T-cell (primary cell): ENCODE measurements around the gene TNFSF9. TPM values are rescaled to one million over a fixed set of nuclear protein-coding genes. Genes with fewer than 3 reads are reported as not detected.

Experiments
- ATAC-seq, 4 experiments: fragments of 200-7000 bp in 3 of 4; fragments of 150-1000 bp in 1 of 4; cut with Tn5 transposase; replicated peaks in 1 of 4; 1 replicate in 3 of 4; 2 replicates in 1 of 4; pipeline ENCODE4 v1.10.0; 2021; ENCODE audit warnings: moderate library complexity in 3 of 4, mild to moderate bottlenecking in 2 of 4, moderate number of reproducible peaks in 1 of 4
- CTCF ChIA-PET, 2 donors: fragments of 300-600 bp; sonication (Branson Sonifier 250); formaldehyde crosslinking; loops; one replicate each; lab custom pipeline; 2022; ENCODE audit warnings: antibody characterized with exemption in 2 of 2; lab: Charles Lee
- POLR2A ChIA-PET, 2 donors: fragments of 300-600 bp; sonication (Branson Sonifier 250); formaldehyde crosslinking; loops; one replicate each; lab custom pipeline; 2022; ENCODE audit warnings: antibody characterized with exemption in 2 of 2; lab: Charles Lee
- DNase-seq, 35 experiments: peaks; one replicate each; pipeline versions ENCODE4 v3.0.0 to v3.0.0-alpha.2; 2013 to 2023
- H3K27ac ChIP-seq: one replicate; pipeline ENCODE4 v1.5.1; 2013; ENCODE audit warnings: low read length
- H3K27me3 ChIP-seq, 2 experiments: replicated peaks in 1 of 2; 1 replicate in 1 of 2; 2 replicates in 1 of 2; pipeline versions ENCODE4 v1.6.1 to v1.7.0; 2013; ENCODE audit warnings: low read length in 1 of 2, mixed read lengths in 1 of 2; ENCODE audit not compliant: control insufficient read depth in 2 of 2, insufficient read depth in 2 of 2; ENCODE audit errors: extremely low read depth in 1 of 2
- H3K36me3 ChIP-seq, 2 donors: 1 replicate in 1 of 2; 2 replicates in 1 of 2; pipeline versions ENCODE4 v1.6.1 to v1.7.0; 2013; ENCODE audit warnings: low read length in 1 of 2; ENCODE audit not compliant: control insufficient read depth in 2 of 2, insufficient read depth in 1 of 2; ENCODE audit errors: extremely low read depth in 1 of 2
- H3K4me1 ChIP-seq, 2 experiments: 1 replicate in 1 of 2; 2 replicates in 1 of 2; pipeline versions ENCODE4 v1.6.1 to v1.7.0; 2013; ENCODE audit warnings: low read length in 2 of 2, mixed read lengths in 1 of 2; ENCODE audit not compliant: insufficient read depth in 2 of 2, control insufficient read depth in 1 of 2; ENCODE audit errors: extremely low read depth in 1 of 2
- H3K4me3 ChIP-seq, 2 donors: 1 replicate in 1 of 2; 2 replicates in 1 of 2; pipeline versions ENCODE4 v1.5.1 to v1.7.0; 2013; ENCODE audit warnings: mild to moderate bottlenecking in 2 of 2, low read length in 1 of 2, moderate library complexity in 1 of 2; ENCODE audit not compliant: control insufficient read depth in 1 of 2; ENCODE audit errors: extremely low read depth in 1 of 2
- H3K9me3 ChIP-seq: 2 replicates; pipeline ENCODE4 v1.7.0; 2013
- H3K27ac Mint-ChIP-seq, 2 donors: one replicate each; pipeline ENCODE4 v1.8.0; 2020 to 2021; ENCODE audit warnings: mild to moderate bottlenecking in 2 of 2, mixed read lengths in 2 of 2
- H3K27me3 Mint-ChIP-seq, 2 donors: one replicate each; pipeline ENCODE4 v1.8.0; 2021 to 2022; ENCODE audit warnings: mixed read lengths in 2 of 2
- H3K36me3 Mint-ChIP-seq: one replicate; pipeline ENCODE4 v1.8.0; 2021; ENCODE audit warnings: mixed read lengths
- H3K4me1 Mint-ChIP-seq, 3 donors: one replicate each; pipeline ENCODE4 v1.8.0; 2020 to 2022; ENCODE audit warnings: mixed read lengths in 3 of 3, mild to moderate bottlenecking in 1 of 3
- H3K4me3 Mint-ChIP-seq, 3 donors: one replicate each; pipeline ENCODE4 v1.8.0; 2020 to 2022; ENCODE audit warnings: mild to moderate bottlenecking in 3 of 3, mixed read lengths in 3 of 3, moderate library complexity in 3 of 3
- H3K9me3 Mint-ChIP-seq, 3 donors: one replicate each; pipeline ENCODE4 v1.8.0; 2020 to 2022; ENCODE audit warnings: mixed read lengths in 3 of 3
- WGBS: methylation state at CpG from one replicate; pipeline ENCODE4 v1.1.5; 2013; ENCODE audit warnings: missing lambda C conversion rate; ENCODE audit not compliant: insufficient coverage; 5-methylcytosine and 5-hydroxymethylcytosine counted together
- total RNA-seq, 35 experiments: library from RNA in 6 of 35; stranded (reverse) in 6 of 35; fragments of 120-200 nt in 1 of 35; gene quantifications; one replicate each; pipeline versions ENCODE4 v1.2.1 to v1.2.4 and lab custom pipeline; 2013 to 2026

TNFSF9 gene
- total RNA-seq, 5 donors from 2014 or later (not counting 1 experiment from before 2014, with no cell fraction given), result 1.3 to 6.0 (median 1.6) TPM

GRCh38 chr19:6529937-6530385, 865 bp upstream of the TNFSF9 start:
- CTCF ChIA-PET, result no interaction called here

GRCh38 chr19:6531163-6531955, 533 bp downstream of the TNFSF9 start:
- ATAC-seq, result peak in 3 of 4 experiments; percentile 6 to 76 (median 10)
- no peaks in the 10 kb centered on the region for H3K36me3 ChIP-seq
- Mint-ChIP-seq H3K36me3 (no peaks in the 10 kb centered on the region), H3K27ac (no peak overlapping the region), H3K9me3 (no peaks in the 10 kb centered on the region), H3K4me1 (peaks cover 34 to 54% (median 46%) of the 10 kb centered on the region in 3 donors), H3K4me3 (peak overlapping the region; percentile 67 to 88 (median 74)), H3K27me3 (peaks cover 19 to 35% of the 10 kb centered on the region in 2 donors)
- peaks cover 0 to 33% of the 10 kb centered on the region in 2 experiments for H3K27me3 ChIP-seq
- ChIA-PET CTCF (interaction anchor here (0.7 to 1.0 kb wide), 3 partner anchors 130 to 357 kb away, joined by 3 read pairs; no protein-coding TSS in a partner anchor), POLR2A (no interaction called here)
- H3K4me3 ChIP-seq, result peak overlapping the region; percentile 58 to 66
- peak in 2 of 35 experiments; percentile 23 to 25 for DNase-seq
- no peaks in the 10 kb centered on the region for H3K9me3 ChIP-seq
- 6% methylated on average over 42 of the region's 57 CpGs for WGBS
- peaks cover 14 to 47% of the 10 kb centered on the region in 2 experiments for H3K4me1 ChIP-seq
- no peak overlapping the region for H3K27ac ChIP-seq

More at GRCh38 chr19:6529937-6530385, 865 bp upstream of the TNFSF9 start:
- POLR2A ChIA-PET, result no interaction called here
- H3K4me3 ChIP-seq, result no peak overlapping the region
- Mint-ChIP-seq H3K27me3 (peaks cover 19 to 26% of the 10 kb centered on the region in 2 donors), H3K27ac (peak overlapping the region; percentile 1 to 9), H3K4me3 (peak overlapping the region; percentile 74 to 88 (median 74)), H3K4me1 (peaks cover 23 to 46% (median 35%) of the 10 kb centered on the region in 3 donors), H3K9me3 (no peaks in the 10 kb centered on the region), H3K36me3 (no peaks in the 10 kb centered on the region)
- H3K27me3 ChIP-seq, result peaks cover 0 to 33% of the 10 kb centered on the region in 2 experiments
- H3K36me3 ChIP-seq, result no peaks in the 10 kb centered on the region
- WGBS, result 80% methylated on average over 2 of the region's 2 CpGs
- H3K27ac ChIP-seq, result no peak overlapping the region
- H3K4me1 ChIP-seq, result peaks cover 12 to 37% of the 10 kb centered on the region in 2 experiments
- ATAC-seq, result no peak
- no peaks in the 10 kb centered on the region for H3K9me3 ChIP-seq
- no peak for DNase-seq

- H3K4me1 ChIP-seq, result peaks cover 17 to 53% of the 10 kb centered on the region in 2 experiments
- Mint-ChIP-seq H3K27ac (peak overlapping the region in 1 of 2 donors; percentile 25), H3K36me3 (no peaks in the 10 kb centered on the region), H3K4me3 (peak overlapping the region; percentile 67 to 88 (median 67)), H3K4me1 (peaks cover 39 to 59% (median 52%) of the 10 kb centered on the region in 3 donors), H3K27me3 (peaks cover 19 to 35% of the 10 kb centered on the region in 2 donors), H3K9me3 (no peaks in the 10 kb centered on the region)
- CTCF ChIA-PET, result no interaction called here
- DNase-seq (no peak), ATAC-seq (no peak)
- H3K27ac ChIP-seq, result no peak overlapping the region
- H3K9me3 ChIP-seq, result no peaks in the 10 kb centered on the region
- no peaks in the 10 kb centered on the region for H3K36me3 ChIP-seq
- WGBS, result 55% methylated on average over 2 of the region's 5 CpGs
- peak overlapping the region in 1 of 2 donors; percentile 58 for H3K4me3 ChIP-seq
- H3K27me3 ChIP-seq, result peaks cover 0 to 33% of the 10 kb centered on the region in 2 experiments
- POLR2A ChIA-PET, result no interaction called here
Measured at GRCh38 chr19:6531956-6532243, 1.1 kb downstream of the TNFSF9 start.

- WGBS, result 24% methylated on average over 21 of the region's 31 CpGs
- no peaks in the 10 kb centered on the region for H3K9me3 Mint-ChIP-seq
Measured at GRCh38 chr19:6532244-6532999, 1.6 kb downstream of the TNFSF9 start.

GRCh38 chr19:6533000-6533328, 2.1 kb downstream of the TNFSF9 start:
- no peaks in the 10 kb centered on the region for H3K36me3 Mint-ChIP-seq
- DNase-seq (no peak), ATAC-seq (no peak)
- no peaks in the 10 kb centered on the region for H3K36me3 ChIP-seq
- no peak overlapping the region for H3K27ac ChIP-seq
- H3K4me1 Mint-ChIP-seq, result peaks cover 45 to 63% (median 60%) of the 10 kb centered on the region in 3 donors
- H3K4me3 ChIP-seq, result peak overlapping the region in 1 of 2 donors; percentile 58
- H3K9me3 Mint-ChIP-seq, result no peaks in the 10 kb centered on the region
- H3K4me3 Mint-ChIP-seq, result peak overlapping the region; percentile 67 to 88 (median 67)
- no peaks in the 10 kb centered on the region for H3K9me3 ChIP-seq
- POLR2A ChIA-PET, result interaction anchor here in 1 of 2 donors (0.6 kb wide), 1 partner anchor 9 kb away, joined by 3 read pairs; no protein-coding TSS in a partner anchor
- H3K27ac Mint-ChIP-seq, result peak overlapping the region in 1 of 2 donors; percentile 52
- 67% methylated on average over 3 of the region's 3 CpGs for WGBS
- H3K27me3 Mint-ChIP-seq, result peaks cover 19 to 35% of the 10 kb centered on the region in 2 donors
- peaks cover 17 to 63% of the 10 kb centered on the region in 2 experiments for H3K4me1 ChIP-seq
- H3K27me3 ChIP-seq, result peaks cover 0 to 33% of the 10 kb centered on the region in 2 experiments
- CTCF ChIA-PET, result no interaction called here

More at GRCh38 chr19:6532244-6532999, 1.6 kb downstream of the TNFSF9 start:
- H3K4me3 Mint-ChIP-seq, result peak overlapping the region; percentile 67 to 88 (median 67)
- no peaks in the 10 kb centered on the region for H3K9me3 ChIP-seq
- H3K27me3 Mint-ChIP-seq, result peaks cover 19 to 35% of the 10 kb centered on the region in 2 donors
- H3K27me3 ChIP-seq, result peaks cover 0 to 33% of the 10 kb centered on the region in 2 experiments
- peaks cover 42 to 63% (median 57%) of the 10 kb centered on the region in 3 donors for H3K4me1 Mint-ChIP-seq
- H3K4me3 ChIP-seq, result peak overlapping the region; percentile 38 to 58
- no peaks in the 10 kb centered on the region for H3K36me3 Mint-ChIP-seq
- POLR2A ChIA-PET, result interaction anchor here in 1 of 2 donors (0.6 kb wide), 1 partner anchor 10 kb away, joined by 3 read pairs; no protein-coding TSS in a partner anchor
- peak overlapping the region; percentile 25 to 52 for H3K27ac Mint-ChIP-seq
- CTCF ChIA-PET, result no interaction called here
- DNase-seq (peak in 2 of 35 experiments; percentile 34 to 45), ATAC-seq (no peak)
- H3K4me1 ChIP-seq, result peaks cover 17 to 58% of the 10 kb centered on the region in 2 experiments
- H3K27ac ChIP-seq, result no peak overlapping the region
- no peaks in the 10 kb centered on the region for H3K36me3 ChIP-seq
